GM23338 (cell line): ENCODE measurements around the gene PTPRN2. TPM values are rescaled to one million over a fixed set of nuclear protein-coding genes. Genes with fewer than 3 reads are reported as not detected.

ENCODE experiments used
- ATAC-seq: fragments of 200-7000 bp; cut with Tn5 transposase; 3 replicates; pipeline ENCODE4 v1.9.1; 2020
- DNase-seq: peaks from one replicate; pipeline ENCODE4 v3.0.0-alpha.2; 2015; ENCODE audit warnings: low spot score
- H2AFZ ChIP-seq: fragments of 200-600 bp; sonication (generic); 2 replicates; pipeline ENCODE4 v1.8.0; 2016; ENCODE audit warnings: antibody characterized with exemption, mild to moderate bottlenecking, moderate library complexity
- H3F3A ChIP-seq: fragments of 200-600 bp; sonication (generic); replicated peaks from 2 replicates; pipeline ENCODE4 v1.8.0; 2017; ENCODE audit warnings: antibody characterized with exemption, mixed run types, low read depth
- H3K27ac ChIP-seq: fragments of 200-600 bp; sonication (generic); 2 replicates; pipeline ENCODE4 v1.6.1; 2016; ENCODE audit warnings: low read depth
- H3K27me3 ChIP-seq: fragments of 200-600 bp; sonication (generic); 2 replicates; pipeline ENCODE4 v1.8.0; 2016; ENCODE audit warnings: mild to moderate bottlenecking, mixed run types, moderate library complexity; ENCODE audit not compliant: insufficient read depth
- H3K36me3 ChIP-seq: fragments of 200-600 bp; sonication (generic); 2 replicates; pipeline ENCODE4 v1.8.0; 2016; ENCODE audit warnings: mild to moderate bottlenecking; ENCODE audit not compliant: insufficient read depth
- H3K4me1 ChIP-seq: fragments of 200-600 bp; sonication (generic); 2 replicates; pipeline ENCODE4 v1.8.0; 2016; ENCODE audit warnings: mild to moderate bottlenecking, moderate library complexity; ENCODE audit not compliant: insufficient read depth
- H3K4me2 ChIP-seq: fragments of 200-600 bp; sonication (generic); 2 replicates; pipeline ENCODE4 v1.7.1; 2017; ENCODE audit warnings: mixed run types
- H3K4me3 ChIP-seq: fragments of 200-600 bp; sonication (generic); 2 replicates; pipeline ENCODE4 v1.6.1; 2016; ENCODE audit warnings: mixed run types
- H3K79me2 ChIP-seq: fragments of 200-600 bp; sonication (generic); replicated peaks from 2 replicates; pipeline ENCODE4 v1.8.0; 2017; ENCODE audit warnings: mild to moderate bottlenecking; ENCODE audit not compliant: insufficient read depth
- H3K9me2 ChIP-seq: fragments of 200-600 bp; sonication (generic); 2 replicates; pipeline ENCODE4 v1.8.0; 2017; ENCODE audit not compliant: insufficient read depth
- H4K20me1 ChIP-seq: fragments of 200-600 bp; sonication (generic); replicated peaks from 2 replicates; pipeline ENCODE4 v1.8.0; 2017; ENCODE audit warnings: mild to moderate bottlenecking; ENCODE audit not compliant: insufficient read depth
- H3K27ac Mint-ChIP-seq: 2 replicates; pipeline ENCODE4 v1.8.0; 2020; ENCODE audit warnings: inconsistent platforms, mild to moderate bottlenecking, moderate library complexity, mixed read lengths
- H3K27me3 Mint-ChIP-seq: 3 replicates; pipeline ENCODE4 v1.8.0; 2022; ENCODE audit warnings: low read depth, mild to moderate bottlenecking, moderate library complexity, mixed read lengths, inconsistent platforms; ENCODE audit not compliant: insufficient read depth, poor library complexity
- H3K36me3 Mint-ChIP-seq: 3 replicates; pipeline ENCODE4 v1.8.0; 2021; ENCODE audit warnings: low read depth, mild to moderate bottlenecking, inconsistent platforms, moderate library complexity, mixed read lengths
- H3K4me1 Mint-ChIP-seq: 3 replicates; pipeline ENCODE4 v1.8.0; 2020; ENCODE audit warnings: mild to moderate bottlenecking, inconsistent platforms, mixed read lengths
- H3K4me3 Mint-ChIP-seq: 3 replicates; pipeline ENCODE4 v1.8.0; 2021; ENCODE audit warnings: moderate library complexity, mild to moderate bottlenecking, inconsistent platforms, mixed read lengths
- H3K9me3 Mint-ChIP-seq: 3 replicates; pipeline ENCODE4 v1.8.0; 2020; ENCODE audit warnings: moderate library complexity, mild to moderate bottlenecking, inconsistent platforms, mixed read lengths
- CREB1 ChIP-seq: fragments of 250-450 bp; sonication (Bioruptor Pico); IDR thresholded peaks from 2 replicates; pipeline ENCODE4 v1.5.0; 2020; ENCODE audit warnings: low read depth, mild to moderate bottlenecking, moderate library complexity
- ETS1 ChIP-seq: IDR thresholded peaks from 2 replicates; pipeline ENCODE4 v1.6.1; 2016; ENCODE audit warnings: antibody characterized with exemption
- EZH2 ChIP-seq: fragments of 200-600 bp; sonication (generic); IDR thresholded peaks from one replicate; pipeline ENCODE4 v1.8.0; 2017; ENCODE audit warnings: antibody characterized with exemption, mild to moderate bottlenecking, low read depth; ENCODE audit not compliant: unreplicated experiment
- EZH2phosphoT487 ChIP-seq: fragments of 200-600 bp; sonication (generic); IDR thresholded peaks from one replicate; pipeline ENCODE4 v1.8.1; 2018; ENCODE audit warnings: antibody characterized with exemption; ENCODE audit not compliant: unreplicated experiment
- JUNB ChIP-seq: IDR thresholded peaks from one replicate; pipeline ENCODE4 v1.6.1; 2016; ENCODE audit warnings: antibody characterized with exemption; ENCODE audit not compliant: unreplicated experiment
- NANOG ChIP-seq: IDR thresholded peaks from 2 replicates; pipeline ENCODE4 v1.6.1; 2016; ENCODE audit warnings: antibody characterized with exemption, borderline replicate concordance
- POLR2AphosphoS5 ChIP-seq: IDR thresholded peaks from 2 replicates; pipeline ENCODE4 v1.6.1; 2016; ENCODE audit warnings: antibody characterized with exemption, low read depth
- STAT1 ChIP-seq: IDR thresholded peaks from one replicate; pipeline ENCODE4 v1.6.1; 2016; ENCODE audit warnings: antibody characterized with exemption; ENCODE audit not compliant: unreplicated experiment
- ZNF114 ChIP-seq: fragments of 250-450 bp; sonication (Bioruptor Pico); IDR thresholded peaks from 2 replicates; pipeline ENCODE4 v1.5.0; 2020; ENCODE audit warnings: mild to moderate bottlenecking, moderate library complexity
- ZNF331 ChIP-seq: fragments of 250-450 bp; sonication (Bioruptor Pico); IDR thresholded peaks from 2 replicates; pipeline ENCODE4 v1.5.0; 2020; ENCODE audit warnings: low read depth, mild to moderate bottlenecking, moderate library complexity
- polyA plus RNA-seq: library from polyadenylated mRNA; unstranded; fragments of >200 nt; fragmentation: Nextera tagmentation; extraction: Ambion mirVana; gene quantifications from 2 replicates; pipeline ENCODE4 v1.2.1, GENCODE V29; 2016
- total RNA-seq: library from RNA; depleted of rRNA; stranded (reverse); fragments of >200 nt; shearing (Covaris generic); gene quantifications from 2 replicates; pipeline ENCODE4 v1.2.3, GENCODE V29; 2014
- TF ChIP-seq, protein P1 (sequence below): IDR thresholded peaks from one replicate; pipeline ENCODE4 v1.6.1; 2018; ENCODE audit warnings: antibody characterized with exemption; ENCODE audit not compliant: unreplicated experiment
- TF ChIP-seq, protein P2 (sequence below): fragments of 250-450 bp; sonication (Bioruptor Pico); IDR thresholded peaks from 2 replicates; pipeline ENCODE4 v1.5.0; 2020; ENCODE audit warnings: mild to moderate bottlenecking, moderate library complexity
- TF ChIP-seq, protein P3 (sequence below), 2 experiments: fragments of 200-600 bp in 1 of 2; sonication (generic) in 1 of 2; conservative IDR thresholded peaks; 2 replicates each; pipeline versions ENCODE4 v1.5.1 to v1.6.1; 2016 to 2017; ENCODE audit warnings: antibody characterized with exemption in 2 of 2, low read depth in 2 of 2, mild to moderate bottlenecking in 2 of 2, moderate library complexity in 1 of 2

Gene PTPRN2
- total and polyA plus RNA-seq, 2 experiments from 2014 or later, result 0.87 to 4.0 TPM

GRCh38 chr7:158568974-158569857, 18.4 kb downstream of the PTPRN2 start:
- peak; percentile 50 for DNase-seq
- H4K20me1 ChIP-seq, result no peaks in the 10 kb centered on the region
- Mint-ChIP-seq H3K27ac (no peak overlapping the region), H3K4me3 (no peak overlapping the region), H3K27me3 (peaks cover 14% of the 10 kb centered on the region), H3K9me3 (peaks cover 53% of the 10 kb centered on the region), H3K4me1 (peaks cover 13% of the 10 kb centered on the region; the same call in 2 of the 3 replicates), H3K36me3 (no peaks in the 10 kb centered on the region; the same call in 2 of the 3 replicates)
- ATAC-seq, result no peak; the same call in 2 of the 3 replicates
- peak overlapping the region; percentile 71 for H3K4me2 ChIP-seq
- TF ChIP-seq ZNF331 (CRISPR knock-in tag), result no peak
- no peak for TF ChIP-seq EZH2phosphoT487
- TF ChIP-seq, protein P1, sequence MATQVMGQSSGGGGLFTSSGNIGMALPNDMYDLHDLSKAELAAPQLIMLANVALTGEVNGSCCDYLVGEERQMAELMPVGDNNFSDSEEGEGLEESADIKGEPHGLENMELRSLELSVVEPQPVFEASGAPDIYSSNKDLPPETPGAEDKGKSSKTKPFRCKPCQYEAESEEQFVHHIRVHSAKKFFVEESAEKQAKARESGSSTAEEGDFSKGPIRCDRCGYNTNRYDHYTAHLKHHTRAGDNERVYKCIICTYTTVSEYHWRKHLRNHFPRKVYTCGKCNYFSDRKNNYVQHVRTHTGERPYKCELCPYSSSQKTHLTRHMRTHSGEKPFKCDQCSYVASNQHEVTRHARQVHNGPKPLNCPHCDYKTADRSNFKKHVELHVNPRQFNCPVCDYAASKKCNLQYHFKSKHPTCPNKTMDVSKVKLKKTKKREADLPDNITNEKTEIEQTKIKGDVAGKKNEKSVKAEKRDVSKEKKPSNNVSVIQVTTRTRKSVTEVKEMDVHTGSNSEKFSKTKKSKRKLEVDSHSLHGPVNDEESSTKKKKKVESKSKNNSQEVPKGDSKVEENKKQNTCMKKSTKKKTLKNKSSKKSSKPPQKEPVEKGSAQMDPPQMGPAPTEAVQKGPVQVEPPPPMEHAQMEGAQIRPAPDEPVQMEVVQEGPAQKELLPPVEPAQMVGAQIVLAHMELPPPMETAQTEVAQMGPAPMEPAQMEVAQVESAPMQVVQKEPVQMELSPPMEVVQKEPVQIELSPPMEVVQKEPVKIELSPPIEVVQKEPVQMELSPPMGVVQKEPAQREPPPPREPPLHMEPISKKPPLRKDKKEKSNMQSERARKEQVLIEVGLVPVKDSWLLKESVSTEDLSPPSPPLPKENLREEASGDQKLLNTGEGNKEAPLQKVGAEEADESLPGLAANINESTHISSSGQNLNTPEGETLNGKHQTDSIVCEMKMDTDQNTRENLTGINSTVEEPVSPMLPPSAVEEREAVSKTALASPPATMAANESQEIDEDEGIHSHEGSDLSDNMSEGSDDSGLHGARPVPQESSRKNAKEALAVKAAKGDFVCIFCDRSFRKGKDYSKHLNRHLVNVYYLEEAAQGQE, result no peak
- no peak for TF ChIP-seq ETS1
- TF ChIP-seq ZNF114 (CRISPR knock-in tag), result no peak
- no peak for TF ChIP-seq CREB1 (CRISPR knock-in tag)
- no peak for TF ChIP-seq STAT1
- TF ChIP-seq NANOG, result no peak
- TF ChIP-seq, protein P2, sequence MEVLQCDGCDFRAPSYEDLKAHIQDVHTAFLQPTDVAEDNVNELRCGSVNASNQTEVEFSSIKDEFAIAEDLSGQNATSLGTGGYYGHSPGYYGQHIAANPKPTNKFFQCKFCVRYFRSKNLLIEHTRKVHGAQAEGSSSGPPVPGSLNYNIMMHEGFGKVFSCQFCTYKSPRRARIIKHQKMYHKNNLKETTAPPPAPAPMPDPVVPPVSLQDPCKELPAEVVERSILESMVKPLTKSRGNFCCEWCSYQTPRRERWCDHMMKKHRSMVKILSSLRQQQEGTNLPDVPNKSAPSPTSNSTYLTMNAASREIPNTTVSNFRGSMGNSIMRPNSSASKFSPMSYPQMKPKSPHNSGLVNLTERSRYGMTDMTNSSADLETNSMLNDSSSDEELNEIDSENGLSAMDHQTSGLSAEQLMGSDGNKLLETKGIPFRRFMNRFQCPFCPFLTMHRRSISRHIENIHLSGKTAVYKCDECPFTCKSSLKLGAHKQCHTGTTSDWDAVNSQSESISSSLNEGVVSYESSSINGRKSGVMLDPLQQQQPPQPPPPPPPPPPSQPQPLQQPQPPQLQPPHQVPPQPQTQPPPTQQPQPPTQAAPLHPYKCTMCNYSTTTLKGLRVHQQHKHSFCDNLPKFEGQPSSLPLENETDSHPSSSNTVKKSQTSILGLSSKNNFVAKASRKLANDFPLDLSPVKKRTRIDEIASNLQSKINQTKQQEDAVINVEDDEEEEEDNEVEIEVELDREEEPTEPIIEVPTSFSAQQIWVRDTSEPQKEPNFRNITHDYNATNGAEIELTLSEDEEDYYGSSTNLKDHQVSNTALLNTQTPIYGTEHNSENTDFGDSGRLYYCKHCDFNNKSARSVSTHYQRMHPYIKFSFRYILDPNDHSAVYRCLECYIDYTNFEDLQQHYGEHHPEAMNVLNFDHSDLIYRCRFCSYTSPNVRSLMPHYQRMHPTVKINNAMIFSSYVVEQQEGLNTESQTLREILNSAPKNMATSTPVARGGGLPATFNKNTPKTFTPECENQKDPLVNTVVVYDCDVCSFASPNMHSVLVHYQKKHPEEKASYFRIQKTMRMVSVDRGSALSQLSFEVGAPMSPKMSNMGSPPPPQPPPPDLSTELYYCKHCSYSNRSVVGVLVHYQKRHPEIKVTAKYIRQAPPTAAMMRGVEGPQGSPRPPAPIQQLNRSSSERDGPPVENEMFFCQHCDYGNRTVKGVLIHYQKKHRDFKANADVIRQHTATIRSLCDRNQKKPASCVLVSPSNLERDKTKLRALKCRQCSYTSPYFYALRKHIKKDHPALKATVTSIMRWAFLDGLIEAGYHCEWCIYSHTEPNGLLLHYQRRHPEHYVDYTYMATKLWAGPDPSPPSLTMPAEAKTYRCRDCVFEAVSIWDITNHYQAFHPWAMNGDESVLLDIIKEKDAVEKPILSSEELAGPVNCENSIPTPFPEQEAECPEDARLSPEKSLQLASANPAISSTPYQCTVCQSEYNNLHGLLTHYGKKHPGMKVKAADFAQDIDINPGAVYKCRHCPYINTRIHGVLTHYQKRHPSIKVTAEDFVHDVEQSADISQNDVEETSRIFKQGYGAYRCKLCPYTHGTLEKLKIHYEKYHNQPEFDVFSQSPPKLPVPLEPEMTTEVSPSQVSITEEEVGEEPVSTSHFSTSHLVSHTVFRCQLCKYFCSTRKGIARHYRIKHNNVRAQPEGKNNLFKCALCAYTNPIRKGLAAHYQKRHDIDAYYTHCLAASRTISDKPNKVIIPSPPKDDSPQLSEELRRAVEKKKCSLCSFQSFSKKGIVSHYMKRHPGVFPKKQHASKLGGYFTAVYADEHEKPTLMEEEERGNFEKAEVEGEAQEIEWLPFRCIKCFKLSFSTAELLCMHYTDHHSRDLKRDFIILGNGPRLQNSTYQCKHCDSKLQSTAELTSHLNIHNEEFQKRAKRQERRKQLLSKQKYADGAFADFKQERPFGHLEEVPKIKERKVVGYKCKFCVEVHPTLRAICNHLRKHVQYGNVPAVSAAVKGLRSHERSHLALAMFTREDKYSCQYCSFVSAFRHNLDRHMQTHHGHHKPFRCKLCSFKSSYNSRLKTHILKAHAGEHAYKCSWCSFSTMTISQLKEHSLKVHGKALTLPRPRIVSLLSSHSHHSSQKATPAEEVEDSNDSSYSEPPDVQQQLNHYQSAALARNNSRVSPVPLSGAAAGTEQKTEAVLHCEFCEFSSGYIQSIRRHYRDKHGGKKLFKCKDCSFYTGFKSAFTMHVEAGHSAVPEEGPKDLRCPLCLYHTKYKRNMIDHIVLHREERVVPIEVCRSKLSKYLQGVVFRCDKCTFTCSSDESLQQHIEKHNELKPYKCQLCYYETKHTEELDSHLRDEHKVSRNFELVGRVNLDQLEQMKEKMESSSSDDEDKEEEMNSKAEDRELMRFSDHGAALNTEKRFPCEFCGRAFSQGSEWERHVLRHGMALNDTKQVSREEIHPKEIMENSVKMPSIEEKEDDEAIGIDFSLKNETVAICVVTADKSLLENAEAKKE (CRISPR knock-in tag), result no peak
- TF ChIP-seq, protein P3, sequence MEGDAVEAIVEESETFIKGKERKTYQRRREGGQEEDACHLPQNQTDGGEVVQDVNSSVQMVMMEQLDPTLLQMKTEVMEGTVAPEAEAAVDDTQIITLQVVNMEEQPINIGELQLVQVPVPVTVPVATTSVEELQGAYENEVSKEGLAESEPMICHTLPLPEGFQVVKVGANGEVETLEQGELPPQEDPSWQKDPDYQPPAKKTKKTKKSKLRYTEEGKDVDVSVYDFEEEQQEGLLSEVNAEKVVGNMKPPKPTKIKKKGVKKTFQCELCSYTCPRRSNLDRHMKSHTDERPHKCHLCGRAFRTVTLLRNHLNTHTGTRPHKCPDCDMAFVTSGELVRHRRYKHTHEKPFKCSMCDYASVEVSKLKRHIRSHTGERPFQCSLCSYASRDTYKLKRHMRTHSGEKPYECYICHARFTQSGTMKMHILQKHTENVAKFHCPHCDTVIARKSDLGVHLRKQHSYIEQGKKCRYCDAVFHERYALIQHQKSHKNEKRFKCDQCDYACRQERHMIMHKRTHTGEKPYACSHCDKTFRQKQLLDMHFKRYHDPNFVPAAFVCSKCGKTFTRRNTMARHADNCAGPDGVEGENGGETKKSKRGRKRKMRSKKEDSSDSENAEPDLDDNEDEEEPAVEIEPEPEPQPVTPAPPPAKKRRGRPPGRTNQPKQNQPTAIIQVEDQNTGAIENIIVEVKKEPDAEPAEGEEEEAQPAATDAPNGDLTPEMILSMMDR (conservative IDR thresholded peaks at IDR 0.05; ENCODE audit: low read depth in 2 of 2), result no peak
- TF ChIP-seq JUNB, result no peak
- no peak for TF ChIP-seq POLR2AphosphoS5
- no peak for TF ChIP-seq EZH2
- H2AFZ ChIP-seq, result no peak overlapping the region
- no peak overlapping the region for H3K27ac ChIP-seq
- no peaks in the 10 kb centered on the region for H3K9me2 ChIP-seq
- H3K4me1 ChIP-seq, result peaks cover 25% of the 10 kb centered on the region
- no peaks in the 10 kb centered on the region for H3K79me2 ChIP-seq
- H3K4me3 ChIP-seq, result peak overlapping the region; percentile 46; the same call in 1 of the 2 replicates
- no peaks in the 10 kb centered on the region for H3K36me3 ChIP-seq
- no peaks in the 10 kb centered on the region for H3F3A ChIP-seq
- peaks cover 32% of the 10 kb centered on the region for H3K27me3 ChIP-seq
